LNCAP (cell line): ENCODE results near the gene MED25.

ENCODE experiments used
- CTCF ChIP-seq: fragments of 450-650 bp; IDR thresholded peaks from 2 replicates; pipeline ENCODE4 v1.5.1; 2017; ENCODE audit warnings: mild to moderate bottlenecking

Gene MED25

GRCh38 chr19:49847731-49848696, 29.9 kb downstream of the MED25 start:
- TF ChIP-seq CTCF = no peak

- TF ChIP-seq CTCF = no peak
Observed at GRCh38 chr19:49848938-49849337, 30.8 kb downstream of the MED25 start.

GRCh38 chr19:49849433-49850220, 31.5 kb downstream of the MED25 start:
- TF ChIP-seq CTCF = no peak

- no peak for TF ChIP-seq CTCF
Observed at GRCh38 chr19:49850221-49850486, 32.1 kb downstream of the MED25 start.

- TF ChIP-seq CTCF = no peak
Observed at GRCh38 chr19:49850487-49851342, 32.6 kb downstream of the MED25 start, which contains the start of gene PTOV1. Gene PTOV1, plus strand, starts transcription at chr19:49851159.

GRCh38 chr19:49851456-49852259, 33.6 kb downstream of the MED25 start:
- no peak for TF ChIP-seq CTCF
